GM23338 (cell line): Measurements from ENCODE around the gene CRISPLD2. TPM values are rescaled to one million over a fixed set of nuclear protein-coding genes. Genes with fewer than 3 reads are reported as not detected.

ENCODE experiments used
- ATAC-seq: fragments of 200-7000 bp; cut with Tn5 transposase; 3 replicates; pipeline ENCODE4 v1.9.1; 2020
- DNase-seq: peaks from one replicate; pipeline ENCODE4 v3.0.0-alpha.2; 2015; ENCODE audit warnings: low spot score
- H2AFZ ChIP-seq: fragments of 200-600 bp; sonication (generic); 2 replicates; pipeline ENCODE4 v1.8.0; 2016; ENCODE audit warnings: antibody characterized with exemption, mild to moderate bottlenecking, moderate library complexity
- H3F3A ChIP-seq: fragments of 200-600 bp; sonication (generic); replicated peaks from 2 replicates; pipeline ENCODE4 v1.8.0; 2017; ENCODE audit warnings: antibody characterized with exemption, mixed run types, low read depth
- H3K27ac ChIP-seq: fragments of 200-600 bp; sonication (generic); 2 replicates; pipeline ENCODE4 v1.6.1; 2016; ENCODE audit warnings: low read depth
- H3K27me3 ChIP-seq: fragments of 200-600 bp; sonication (generic); 2 replicates; pipeline ENCODE4 v1.8.0; 2016; ENCODE audit warnings: mild to moderate bottlenecking, mixed run types, moderate library complexity; ENCODE audit not compliant: insufficient read depth
- H3K36me3 ChIP-seq: fragments of 200-600 bp; sonication (generic); 2 replicates; pipeline ENCODE4 v1.8.0; 2016; ENCODE audit warnings: mild to moderate bottlenecking; ENCODE audit not compliant: insufficient read depth
- H3K4me1 ChIP-seq: fragments of 200-600 bp; sonication (generic); 2 replicates; pipeline ENCODE4 v1.8.0; 2016; ENCODE audit warnings: mild to moderate bottlenecking, moderate library complexity; ENCODE audit not compliant: insufficient read depth
- H3K4me2 ChIP-seq: fragments of 200-600 bp; sonication (generic); 2 replicates; pipeline ENCODE4 v1.7.1; 2017; ENCODE audit warnings: mixed run types
- H3K4me3 ChIP-seq: fragments of 200-600 bp; sonication (generic); 2 replicates; pipeline ENCODE4 v1.6.1; 2016; ENCODE audit warnings: mixed run types
- H3K79me2 ChIP-seq: fragments of 200-600 bp; sonication (generic); replicated peaks from 2 replicates; pipeline ENCODE4 v1.8.0; 2017; ENCODE audit warnings: mild to moderate bottlenecking; ENCODE audit not compliant: insufficient read depth
- H3K9me2 ChIP-seq: fragments of 200-600 bp; sonication (generic); 2 replicates; pipeline ENCODE4 v1.8.0; 2017; ENCODE audit not compliant: insufficient read depth
- H4K20me1 ChIP-seq: fragments of 200-600 bp; sonication (generic); replicated peaks from 2 replicates; pipeline ENCODE4 v1.8.0; 2017; ENCODE audit warnings: mild to moderate bottlenecking; ENCODE audit not compliant: insufficient read depth
- H3K27ac Mint-ChIP-seq: 2 replicates; pipeline ENCODE4 v1.8.0; 2020; ENCODE audit warnings: inconsistent platforms, mild to moderate bottlenecking, moderate library complexity, mixed read lengths
- H3K27me3 Mint-ChIP-seq: 3 replicates; pipeline ENCODE4 v1.8.0; 2022; ENCODE audit warnings: low read depth, mild to moderate bottlenecking, moderate library complexity, mixed read lengths, inconsistent platforms; ENCODE audit not compliant: insufficient read depth, poor library complexity
- H3K36me3 Mint-ChIP-seq: 3 replicates; pipeline ENCODE4 v1.8.0; 2021; ENCODE audit warnings: low read depth, mild to moderate bottlenecking, inconsistent platforms, moderate library complexity, mixed read lengths
- H3K4me1 Mint-ChIP-seq: 3 replicates; pipeline ENCODE4 v1.8.0; 2020; ENCODE audit warnings: mild to moderate bottlenecking, inconsistent platforms, mixed read lengths
- H3K4me3 Mint-ChIP-seq: 3 replicates; pipeline ENCODE4 v1.8.0; 2021; ENCODE audit warnings: moderate library complexity, mild to moderate bottlenecking, inconsistent platforms, mixed read lengths
- H3K9me3 Mint-ChIP-seq: 3 replicates; pipeline ENCODE4 v1.8.0; 2020; ENCODE audit warnings: moderate library complexity, mild to moderate bottlenecking, inconsistent platforms, mixed read lengths
- NANOG ChIP-seq: IDR thresholded peaks from 2 replicates; pipeline ENCODE4 v1.6.1; 2016; ENCODE audit warnings: antibody characterized with exemption, borderline replicate concordance
- POLR2AphosphoS5 ChIP-seq: IDR thresholded peaks from 2 replicates; pipeline ENCODE4 v1.6.1; 2016; ENCODE audit warnings: antibody characterized with exemption, low read depth
- STAT1 ChIP-seq: IDR thresholded peaks from one replicate; pipeline ENCODE4 v1.6.1; 2016; ENCODE audit warnings: antibody characterized with exemption; ENCODE audit not compliant: unreplicated experiment
- ZNF331 ChIP-seq: fragments of 250-450 bp; sonication (Bioruptor Pico); IDR thresholded peaks from 2 replicates; pipeline ENCODE4 v1.5.0; 2020; ENCODE audit warnings: low read depth, mild to moderate bottlenecking, moderate library complexity
- polyA plus RNA-seq: library from polyadenylated mRNA; unstranded; fragments of >200 nt; fragmentation: Nextera tagmentation; extraction: Ambion mirVana; gene quantifications from 2 replicates; pipeline ENCODE4 v1.2.1, GENCODE V29; 2016
- total RNA-seq: library from RNA; depleted of rRNA; stranded (reverse); fragments of >200 nt; shearing (Covaris generic); gene quantifications from 2 replicates; pipeline ENCODE4 v1.2.3, GENCODE V29; 2014
- TF ChIP-seq, protein P1 (sequence below): fragments of 250-450 bp; sonication (Bioruptor Pico); IDR thresholded peaks from 2 replicates; pipeline ENCODE4 v1.5.0; 2020; ENCODE audit warnings: mild to moderate bottlenecking, moderate library complexity
- TF ChIP-seq, protein P2 (sequence below), 2 experiments: fragments of 200-600 bp in 1 of 2; sonication (generic) in 1 of 2; conservative IDR thresholded peaks; 2 replicates each; pipeline versions ENCODE4 v1.5.1 to v1.6.1; 2016 to 2017; ENCODE audit warnings: antibody characterized with exemption in 2 of 2, low read depth in 2 of 2, mild to moderate bottlenecking in 2 of 2, moderate library complexity in 1 of 2

The CRISPLD2 gene
- total and polyA plus RNA-seq, 2 experiments from 2014 or later: 2.6 to 8.3 TPM

DNA sequence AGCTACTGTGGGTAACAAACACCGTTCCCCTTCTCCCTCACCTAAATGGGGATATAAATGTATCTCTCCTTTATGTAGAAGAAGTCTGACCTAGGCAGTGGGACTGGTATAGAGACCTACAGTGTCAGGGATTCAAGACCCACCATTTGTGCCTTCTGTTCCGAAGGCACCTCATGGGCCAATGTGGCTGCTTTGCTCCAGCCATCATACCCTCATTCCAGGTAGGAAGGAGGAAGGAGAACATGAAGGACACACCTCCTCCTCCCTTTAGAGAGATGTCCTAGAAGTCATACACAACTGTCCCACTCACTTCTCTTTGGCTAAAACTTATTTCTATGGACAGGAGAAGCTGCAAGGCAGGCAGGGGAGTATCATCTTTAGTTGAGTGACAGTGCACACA is 8.3 kb upstream of the CRISPLD2 start (continued):
- TF ChIP-seq, protein P1, sequence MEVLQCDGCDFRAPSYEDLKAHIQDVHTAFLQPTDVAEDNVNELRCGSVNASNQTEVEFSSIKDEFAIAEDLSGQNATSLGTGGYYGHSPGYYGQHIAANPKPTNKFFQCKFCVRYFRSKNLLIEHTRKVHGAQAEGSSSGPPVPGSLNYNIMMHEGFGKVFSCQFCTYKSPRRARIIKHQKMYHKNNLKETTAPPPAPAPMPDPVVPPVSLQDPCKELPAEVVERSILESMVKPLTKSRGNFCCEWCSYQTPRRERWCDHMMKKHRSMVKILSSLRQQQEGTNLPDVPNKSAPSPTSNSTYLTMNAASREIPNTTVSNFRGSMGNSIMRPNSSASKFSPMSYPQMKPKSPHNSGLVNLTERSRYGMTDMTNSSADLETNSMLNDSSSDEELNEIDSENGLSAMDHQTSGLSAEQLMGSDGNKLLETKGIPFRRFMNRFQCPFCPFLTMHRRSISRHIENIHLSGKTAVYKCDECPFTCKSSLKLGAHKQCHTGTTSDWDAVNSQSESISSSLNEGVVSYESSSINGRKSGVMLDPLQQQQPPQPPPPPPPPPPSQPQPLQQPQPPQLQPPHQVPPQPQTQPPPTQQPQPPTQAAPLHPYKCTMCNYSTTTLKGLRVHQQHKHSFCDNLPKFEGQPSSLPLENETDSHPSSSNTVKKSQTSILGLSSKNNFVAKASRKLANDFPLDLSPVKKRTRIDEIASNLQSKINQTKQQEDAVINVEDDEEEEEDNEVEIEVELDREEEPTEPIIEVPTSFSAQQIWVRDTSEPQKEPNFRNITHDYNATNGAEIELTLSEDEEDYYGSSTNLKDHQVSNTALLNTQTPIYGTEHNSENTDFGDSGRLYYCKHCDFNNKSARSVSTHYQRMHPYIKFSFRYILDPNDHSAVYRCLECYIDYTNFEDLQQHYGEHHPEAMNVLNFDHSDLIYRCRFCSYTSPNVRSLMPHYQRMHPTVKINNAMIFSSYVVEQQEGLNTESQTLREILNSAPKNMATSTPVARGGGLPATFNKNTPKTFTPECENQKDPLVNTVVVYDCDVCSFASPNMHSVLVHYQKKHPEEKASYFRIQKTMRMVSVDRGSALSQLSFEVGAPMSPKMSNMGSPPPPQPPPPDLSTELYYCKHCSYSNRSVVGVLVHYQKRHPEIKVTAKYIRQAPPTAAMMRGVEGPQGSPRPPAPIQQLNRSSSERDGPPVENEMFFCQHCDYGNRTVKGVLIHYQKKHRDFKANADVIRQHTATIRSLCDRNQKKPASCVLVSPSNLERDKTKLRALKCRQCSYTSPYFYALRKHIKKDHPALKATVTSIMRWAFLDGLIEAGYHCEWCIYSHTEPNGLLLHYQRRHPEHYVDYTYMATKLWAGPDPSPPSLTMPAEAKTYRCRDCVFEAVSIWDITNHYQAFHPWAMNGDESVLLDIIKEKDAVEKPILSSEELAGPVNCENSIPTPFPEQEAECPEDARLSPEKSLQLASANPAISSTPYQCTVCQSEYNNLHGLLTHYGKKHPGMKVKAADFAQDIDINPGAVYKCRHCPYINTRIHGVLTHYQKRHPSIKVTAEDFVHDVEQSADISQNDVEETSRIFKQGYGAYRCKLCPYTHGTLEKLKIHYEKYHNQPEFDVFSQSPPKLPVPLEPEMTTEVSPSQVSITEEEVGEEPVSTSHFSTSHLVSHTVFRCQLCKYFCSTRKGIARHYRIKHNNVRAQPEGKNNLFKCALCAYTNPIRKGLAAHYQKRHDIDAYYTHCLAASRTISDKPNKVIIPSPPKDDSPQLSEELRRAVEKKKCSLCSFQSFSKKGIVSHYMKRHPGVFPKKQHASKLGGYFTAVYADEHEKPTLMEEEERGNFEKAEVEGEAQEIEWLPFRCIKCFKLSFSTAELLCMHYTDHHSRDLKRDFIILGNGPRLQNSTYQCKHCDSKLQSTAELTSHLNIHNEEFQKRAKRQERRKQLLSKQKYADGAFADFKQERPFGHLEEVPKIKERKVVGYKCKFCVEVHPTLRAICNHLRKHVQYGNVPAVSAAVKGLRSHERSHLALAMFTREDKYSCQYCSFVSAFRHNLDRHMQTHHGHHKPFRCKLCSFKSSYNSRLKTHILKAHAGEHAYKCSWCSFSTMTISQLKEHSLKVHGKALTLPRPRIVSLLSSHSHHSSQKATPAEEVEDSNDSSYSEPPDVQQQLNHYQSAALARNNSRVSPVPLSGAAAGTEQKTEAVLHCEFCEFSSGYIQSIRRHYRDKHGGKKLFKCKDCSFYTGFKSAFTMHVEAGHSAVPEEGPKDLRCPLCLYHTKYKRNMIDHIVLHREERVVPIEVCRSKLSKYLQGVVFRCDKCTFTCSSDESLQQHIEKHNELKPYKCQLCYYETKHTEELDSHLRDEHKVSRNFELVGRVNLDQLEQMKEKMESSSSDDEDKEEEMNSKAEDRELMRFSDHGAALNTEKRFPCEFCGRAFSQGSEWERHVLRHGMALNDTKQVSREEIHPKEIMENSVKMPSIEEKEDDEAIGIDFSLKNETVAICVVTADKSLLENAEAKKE (CRISPR knock-in tag): no peak
- no peak for TF ChIP-seq POLR2AphosphoS5

DNA sequence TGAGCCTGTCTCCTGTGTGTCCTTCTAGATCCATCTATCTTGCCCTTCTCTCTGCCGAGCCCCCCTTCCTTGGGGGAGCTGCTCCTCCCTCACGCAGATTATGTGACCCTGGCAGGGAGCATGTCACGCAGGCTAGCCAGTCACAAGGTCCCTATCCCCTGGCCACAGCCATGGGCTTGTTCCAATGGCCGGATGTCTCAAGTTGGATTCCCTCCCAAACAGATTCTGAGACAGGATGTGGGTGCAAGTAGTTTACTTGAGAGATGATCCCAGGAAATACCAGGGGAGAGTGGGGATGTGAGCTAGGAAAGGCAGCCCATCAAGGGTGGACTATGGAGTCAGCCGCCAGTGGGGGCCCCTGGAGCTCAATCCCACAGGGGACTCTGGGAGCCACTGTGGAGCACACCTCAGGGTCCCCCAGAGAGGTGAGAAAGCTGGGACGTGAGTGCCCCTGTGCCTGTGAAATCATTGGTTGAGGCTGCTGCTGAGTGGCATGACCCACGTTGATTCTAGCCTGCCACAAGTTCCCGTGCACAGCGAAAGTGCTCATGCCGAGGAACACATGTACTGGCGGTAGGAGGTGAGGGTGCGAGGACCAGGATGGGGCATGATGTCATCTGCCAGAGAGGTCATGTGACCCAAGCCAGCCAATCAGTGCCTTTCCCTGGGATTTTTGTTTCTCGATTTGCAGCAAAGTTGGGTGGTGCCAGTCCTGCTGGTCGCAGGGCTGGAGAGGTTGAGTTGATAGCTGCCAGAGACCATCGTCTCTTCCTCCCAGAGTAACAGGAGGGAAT is 6.4 kb upstream of the CRISPLD2 start:
- H3K27me3 Mint-ChIP-seq: peaks cover 3% of the 10 kb centered on the region
- Histone ChIP-seq H3K79me2 (no peaks in the 10 kb centered on the region), H3K36me3 (no peaks in the 10 kb centered on the region), H2AFZ (no peak overlapping the region), H3K4me1 (no peaks in the 10 kb centered on the region), H3K4me2 (no peak overlapping the region), H4K20me1 (no peaks in the 10 kb centered on the region), H3F3A (no peaks in the 10 kb centered on the region), H3K9me2 (no peaks in the 10 kb centered on the region), H3K27ac (no peak overlapping the region), H3K4me3 (no peak overlapping the region), H3K27me3 (peaks cover 4% of the 10 kb centered on the region; the same call in 1 of the 2 replicates)
- no peak for DNase-seq
- H3K36me3 Mint-ChIP-seq: no peaks in the 10 kb centered on the region; the same call in 2 of the 3 replicates
- ATAC-seq: no peak
- no peak overlapping the region for H3K4me3 Mint-ChIP-seq
- H3K27ac Mint-ChIP-seq: no peak overlapping the region; the same call in 1 of the 2 replicates
- no peaks in the 10 kb centered on the region; the same call in 2 of the 3 replicates for H3K4me1 Mint-ChIP-seq
- no peaks in the 10 kb centered on the region; the same call in none of the 3 replicates for H3K9me3 Mint-ChIP-seq
- TF ChIP-seq NANOG: no peak
- TF ChIP-seq, protein P2, sequence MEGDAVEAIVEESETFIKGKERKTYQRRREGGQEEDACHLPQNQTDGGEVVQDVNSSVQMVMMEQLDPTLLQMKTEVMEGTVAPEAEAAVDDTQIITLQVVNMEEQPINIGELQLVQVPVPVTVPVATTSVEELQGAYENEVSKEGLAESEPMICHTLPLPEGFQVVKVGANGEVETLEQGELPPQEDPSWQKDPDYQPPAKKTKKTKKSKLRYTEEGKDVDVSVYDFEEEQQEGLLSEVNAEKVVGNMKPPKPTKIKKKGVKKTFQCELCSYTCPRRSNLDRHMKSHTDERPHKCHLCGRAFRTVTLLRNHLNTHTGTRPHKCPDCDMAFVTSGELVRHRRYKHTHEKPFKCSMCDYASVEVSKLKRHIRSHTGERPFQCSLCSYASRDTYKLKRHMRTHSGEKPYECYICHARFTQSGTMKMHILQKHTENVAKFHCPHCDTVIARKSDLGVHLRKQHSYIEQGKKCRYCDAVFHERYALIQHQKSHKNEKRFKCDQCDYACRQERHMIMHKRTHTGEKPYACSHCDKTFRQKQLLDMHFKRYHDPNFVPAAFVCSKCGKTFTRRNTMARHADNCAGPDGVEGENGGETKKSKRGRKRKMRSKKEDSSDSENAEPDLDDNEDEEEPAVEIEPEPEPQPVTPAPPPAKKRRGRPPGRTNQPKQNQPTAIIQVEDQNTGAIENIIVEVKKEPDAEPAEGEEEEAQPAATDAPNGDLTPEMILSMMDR (conservative IDR thresholded peaks at IDR 0.05; ENCODE audit: low read depth in 2 of 2): no peak
- no peak for TF ChIP-seq STAT1
- no peak for TF ChIP-seq ZNF331
- no peak for TF ChIP-seq POLR2AphosphoS5
- TF ChIP-seq, protein P1 (CRISPR knock-in tag): no peak
